Pancreas (tissue), 10 donors: Measurements from ENCODE around the gene WDFY4. TPM values are rescaled to one million over a fixed set of nuclear protein-coding genes. Genes with fewer than 3 reads are reported as not detected.

Experiments used
- ATAC-seq, 4 donors: fragments of 200-7000 bp; cut with Tn5 transposase; one replicate each; pipeline versions ENCODE4 v1.8.0 to v1.9.1; 2020; ENCODE audit warnings: mild to moderate bottlenecking in 4 of 4, moderate library complexity in 4 of 4
- DNase-seq, 6 donors: peaks; one replicate each; pipeline ENCODE4 v3.0.0-alpha.2; 2020
- FAIRE-seq: peaks from 2 replicates; lab custom pipeline; 2012; peaks lifted over from hg19 to GRCh38; lab: Jason Lieb, UNC
- H3K27ac ChIP-seq, 4 donors: fragments of 200-600 bp; sonication (generic); 1 replicate in 3 of 4; 2 replicates in 1 of 4; pipeline versions ENCODE4 v1.5.0 to v1.8.0; 2020
- H3K27me3 ChIP-seq, 4 donors: fragments of 200-600 bp; one replicate each; pipeline ENCODE4 v1.8.0; 2021
- H3K36me3 ChIP-seq, 3 donors: fragments of 200-600 bp; sonication (generic) in 1 of 3; one replicate each; pipeline versions ENCODE4 v1.5.0 to v1.8.0; 2020 to 2021
- H3K4me1 ChIP-seq, 3 donors: fragments of 200-600 bp; one replicate each; pipeline ENCODE4 v1.8.0; 2021
- H3K4me3 ChIP-seq, 4 donors: fragments of 200-600 bp; sonication (generic) in 2 of 4; one replicate each; pipeline versions ENCODE4 v1.5.0 to v1.8.0; 2020 to 2021
- H3K9me3 ChIP-seq, 4 donors: fragments of 200-600 bp; one replicate each; pipeline ENCODE4 v1.8.0; 2021
- CTCF ChIP-seq, 4 donors: fragments of 200-600 bp; sonication (generic) in 3 of 4; IDR thresholded peaks; one replicate each; pipeline versions ENCODE4 v1.5.0 to v1.8.0; 2021; ENCODE audit warnings: antibody characterized with exemption in 4 of 4
- WGBS, 2 donors: extraction: QIAGEN DNeasy Blood & Tissue Kit; methylation state at CpG; one replicate each; pipeline ENCODE4 v1.1.7; 2013; 5-methylcytosine and 5-hydroxymethylcytosine counted together
- intact Hi-C, 3 donors: fragments of 100-400 bp; cut with DNase I; formaldehyde crosslinking; loops; one replicate each; pipeline versions ENCODE4 v1.11.1 to v1.14.2; 2022
- polyA plus RNA-seq, 2 donors: library from polyadenylated mRNA; stranded (reverse); fragments of 200-250 nt; gene quantifications; one replicate each; pipeline ENCODE4 v1.2.3, GENCODE V29; 2013
- total RNA-seq, 6 donors: library from RNA; stranded (reverse); fragmentation: NEBNext Ultra II Directional in 4 of 6; extraction: Animal tissue kit (Norgen Biotek cat#: 25700) in 4 of 6; gene quantifications; one replicate each; pipeline versions ENCODE4 v1.2.1 to v1.2.4, GENCODE V29; 2021 to 2023
- donor health status: healthy with polysubstance abuse.
- donor health status: DM: no; HTN: no; CAD: no; lungs with moderate emphysema.
- donor health status: DM: no; HTN: no; CAD: no.
- donor health status: control.
- donor health status: control.
- donor health status: Bipolar disorder and iron deficiency.
- donor health status: DM: yes; HTN: yes; CAD: no.
- donor health status: DM: no; HTN: no; CAD: no.
- donor health status: DM: no; HTN: no; CAD: no.
- donor health status: DM: yes; HTN: yes; CAD: no.

The WDFY4 gene
- total and polyA plus RNA-seq, 8 donors, result 0.14 to 8.4 (median 0.72) TPM

GRCh38 chr10:48779077-48779476 lies 94.4 kb downstream of the WDFY4 start:
- no peak for FAIRE-seq

GRCh38 chr10:48779546-48780152 lies 95.0 kb downstream of the WDFY4 start:
- TF ChIP-seq CTCF (IDR thresholded peaks at IDR 0.05), result no peak
- 73 to 76% methylated on average over 6 of the region's 6 CpGs for WGBS, 2 donors
- ATAC-seq (no peak), FAIRE-seq (no peak), DNase-seq (no peak)
- Histone ChIP-seq H3K9me3 (no peaks in the 10 kb centered on the region), H3K4me1 (no peaks in the 10 kb centered on the region), H3K27ac (no peak overlapping the region), H3K4me3 (no peak overlapping the region), H3K27me3 (no peaks in the 10 kb centered on the region), H3K36me3 (no peaks in the 10 kb centered on the region)
- intact Hi-C loops, result no loop called here

More at GRCh38 chr10:48779077-48779476, 94.4 kb downstream of the WDFY4 start:
- DNase-seq (no peak), ATAC-seq (no peak)
- no peak overlapping the region for H3K4me3 ChIP-seq
- no peaks in the 10 kb centered on the region for H3K4me1 ChIP-seq
- 66 to 78% methylated on average over 5 of the region's 5 CpGs for WGBS, 2 donors
- intact Hi-C loops, result no loop called here
- no peaks in the 10 kb centered on the region for H3K9me3 ChIP-seq
- no peak for TF ChIP-seq CTCF (IDR thresholded peaks at IDR 0.05)
- no peaks in the 10 kb centered on the region for H3K27me3 ChIP-seq
- H3K27ac ChIP-seq, result no peak overlapping the region
- H3K36me3 ChIP-seq, result no peaks in the 10 kb centered on the region

GRCh38 chr10:48780341-48780740 lies 95.7 kb downstream of the WDFY4 start:
- no peak for TF ChIP-seq CTCF (IDR thresholded peaks at IDR 0.05)
- DNase-seq (no peak), ATAC-seq (no peak), FAIRE-seq (no peak)
- Histone ChIP-seq H3K27me3 (no peaks in the 10 kb centered on the region), H3K27ac (no peak overlapping the region), H3K4me3 (no peak overlapping the region), H3K36me3 (no peaks in the 10 kb centered on the region), H3K4me1 (no peaks in the 10 kb centered on the region), H3K9me3 (no peaks in the 10 kb centered on the region)
- intact Hi-C loops, result no loop called here
- 80 to 94% methylated on average over 5 of the region's 5 CpGs for whole genome bisulfite sequencing, 2 donors

- no peak for FAIRE-seq
- Histone ChIP-seq H3K4me3 (no peak overlapping the region), H3K36me3 (no peaks in the 10 kb centered on the region), H3K27me3 (no peaks in the 10 kb centered on the region), H3K27ac (no peak overlapping the region), H3K9me3 (no peaks in the 10 kb centered on the region), H3K4me1 (no peaks in the 10 kb centered on the region)
- intact Hi-C loops, result no loop called here
- WGBS, 2 donors, result 72 to 79% methylated on average over 2 of the region's 2 CpGs
- no peak for ATAC-seq
- no peak for TF ChIP-seq CTCF (IDR thresholded peaks at IDR 0.05)
- DNase-seq, result no peak
Measured at GRCh38 chr10:48782386-48782785, 97.7 kb downstream of the WDFY4 start.

GRCh38 chr10:48784031-48784430 lies 99.4 kb downstream of the WDFY4 start:
- no peaks in the 10 kb centered on the region for H3K9me3 ChIP-seq
- FAIRE-seq (no peak), DNase-seq (no peak), ATAC-seq (no peak)
- intact Hi-C loops, result no loop called here
- no peak overlapping the region for H3K27ac ChIP-seq
- WGBS, 2 donors, result 46 to 58% methylated on average over 2 of the region's 2 CpGs
- H3K4me1 ChIP-seq, result no peaks in the 10 kb centered on the region
- H3K36me3 ChIP-seq, result no peaks in the 10 kb centered on the region
- no peak for TF ChIP-seq CTCF (IDR thresholded peaks at IDR 0.05)
- no peaks in the 10 kb centered on the region for H3K27me3 ChIP-seq
- no peak overlapping the region for H3K4me3 ChIP-seq
